ENCODE data around the gene REXO4.

- TF ChIP-seq IRF1 (CRISPR knock-in tag; IDR thresholded peaks at IDR 0.05): no peak
- TF ChIP-seq E2F4 (CRISPR knock-in tag; IDR thresholded peaks at IDR 0.05; ENCODE audit: borderline replicate concordance, low read depth): no peak
- TF ChIP-seq ZNF423 (CRISPR knock-in tag; IDR thresholded peaks at IDR 0.05): no peak
- TF ChIP-seq CTCF (IDR thresholded peaks at IDR 0.05): no peak
- no peak for TF ChIP-seq USF2 (CRISPR knock-in tag; IDR thresholded peaks at IDR 0.05)
- no peak for TF ChIP-seq CREB1 (CRISPR knock-in tag; IDR thresholded peaks at IDR 0.05)
- no peak for TF ChIP-seq HMGXB4 (CRISPR knock-in tag; IDR thresholded peaks at IDR 0.05)
These were observed 23.8 kb upstream of the REXO4 start for GRCh38 chr9:133441571-133441970.
